MM.1S (cell line): Measurements from ENCODE around the gene CWF19L1.

Experiments used
- DNase-seq: peaks from one replicate; pipeline ENCODE4 v3.0.0-alpha.2; 2015
- H2AFZ ChIP-seq: fragments of 300-600 bp; sonication (generic); 2 replicates; pipeline ENCODE4 v1.6.0; 2016; ENCODE audit warnings: antibody characterized with exemption, low read length
- H3F3A ChIP-seq: fragments of 300-600 bp; sonication (generic); 2 replicates; pipeline ENCODE4 v1.6.1; 2016; ENCODE audit warnings: mild to moderate bottlenecking, antibody characterized with exemption, low read length, moderate library complexity, mixed read lengths; ENCODE audit not compliant: insufficient read depth
- H3K27ac ChIP-seq: fragments of 300-600 bp; sonication (generic); 2 replicates; pipeline ENCODE4 v1.5.1; 2016; ENCODE audit warnings: mild to moderate bottlenecking, low read length
- H3K27me3 ChIP-seq: fragments of 300-600 bp; sonication (generic); replicated peaks from 2 replicates; pipeline ENCODE4 v1.6.0; 2016; ENCODE audit warnings: low read length; ENCODE audit not compliant: insufficient read depth
- H3K36me3 ChIP-seq: fragments of 300-600 bp; sonication (generic); replicated peaks from 2 replicates; pipeline ENCODE4 v1.6.1; 2016; ENCODE audit warnings: mild to moderate bottlenecking, low read length, mixed read lengths; ENCODE audit not compliant: insufficient read depth
- H3K4me1 ChIP-seq: fragments of 300-600 bp; sonication (generic); 2 replicates; pipeline ENCODE4 v1.6.1; 2016; ENCODE audit warnings: low read length, mixed read lengths
- H3K4me2 ChIP-seq: fragments of 300-600 bp; sonication (generic); 2 replicates; pipeline ENCODE4 v1.6.0; 2016; ENCODE audit warnings: low read depth, low read length
- H3K4me3 ChIP-seq: fragments of 300-600 bp; sonication (generic); 2 replicates; pipeline ENCODE4 v1.5.1; 2016; ENCODE audit warnings: low read length, mixed read lengths
- H3K79me2 ChIP-seq: fragments of 300-600 bp; sonication (generic); 2 replicates; pipeline ENCODE4 v1.6.1; 2016; ENCODE audit warnings: mixed run types, low read length, mixed read lengths
- H3K9ac ChIP-seq: fragments of 300-600 bp; sonication (generic); 2 replicates; pipeline ENCODE4 v1.6.1; 2016; ENCODE audit warnings: low read length, mixed read lengths
- H3K9me2 ChIP-seq: fragments of 300-600 bp; sonication (generic); replicated peaks from 2 replicates; pipeline ENCODE4 v1.6.1; 2016; ENCODE audit warnings: mild to moderate bottlenecking, low read length, mixed read lengths; ENCODE audit not compliant: insufficient read depth
- H3K9me3 ChIP-seq: fragments of 300-600 bp; sonication (generic); replicated peaks from 2 replicates; pipeline ENCODE4 v1.6.1; 2016; ENCODE audit warnings: mild to moderate bottlenecking, low read length, mixed read lengths; ENCODE audit not compliant: insufficient read depth
- H4K20me1 ChIP-seq: fragments of 300-600 bp; sonication (generic); 2 replicates; pipeline ENCODE4 v1.6.1; 2016; ENCODE audit warnings: mild to moderate bottlenecking, low read length, moderate library complexity, mixed read lengths; ENCODE audit not compliant: insufficient read depth
- EZH2 ChIP-seq: fragments of 300-600 bp; sonication (generic); optimal IDR thresholded peaks from 2 replicates; pipeline ENCODE3; 2017; ENCODE audit warnings: low read depth, mild to moderate bottlenecking, antibody characterized with exemption, low read length, mixed read lengths
- EZH2phosphoT487 ChIP-seq: fragments of 300-600 bp; sonication (generic); IDR thresholded peaks from 2 replicates; pipeline ENCODE4 v1.6.1; 2018; ENCODE audit warnings: antibody characterized with exemption, low read length
- TF ChIP-seq, protein P1 (sequence below): fragments of 300-600 bp; sonication (generic); IDR thresholded peaks from 2 replicates; pipeline ENCODE4 v1.5.1; 2016; ENCODE audit warnings: antibody characterized with exemption, low read length, mixed read lengths

Gene CWF19L1

DNA sequence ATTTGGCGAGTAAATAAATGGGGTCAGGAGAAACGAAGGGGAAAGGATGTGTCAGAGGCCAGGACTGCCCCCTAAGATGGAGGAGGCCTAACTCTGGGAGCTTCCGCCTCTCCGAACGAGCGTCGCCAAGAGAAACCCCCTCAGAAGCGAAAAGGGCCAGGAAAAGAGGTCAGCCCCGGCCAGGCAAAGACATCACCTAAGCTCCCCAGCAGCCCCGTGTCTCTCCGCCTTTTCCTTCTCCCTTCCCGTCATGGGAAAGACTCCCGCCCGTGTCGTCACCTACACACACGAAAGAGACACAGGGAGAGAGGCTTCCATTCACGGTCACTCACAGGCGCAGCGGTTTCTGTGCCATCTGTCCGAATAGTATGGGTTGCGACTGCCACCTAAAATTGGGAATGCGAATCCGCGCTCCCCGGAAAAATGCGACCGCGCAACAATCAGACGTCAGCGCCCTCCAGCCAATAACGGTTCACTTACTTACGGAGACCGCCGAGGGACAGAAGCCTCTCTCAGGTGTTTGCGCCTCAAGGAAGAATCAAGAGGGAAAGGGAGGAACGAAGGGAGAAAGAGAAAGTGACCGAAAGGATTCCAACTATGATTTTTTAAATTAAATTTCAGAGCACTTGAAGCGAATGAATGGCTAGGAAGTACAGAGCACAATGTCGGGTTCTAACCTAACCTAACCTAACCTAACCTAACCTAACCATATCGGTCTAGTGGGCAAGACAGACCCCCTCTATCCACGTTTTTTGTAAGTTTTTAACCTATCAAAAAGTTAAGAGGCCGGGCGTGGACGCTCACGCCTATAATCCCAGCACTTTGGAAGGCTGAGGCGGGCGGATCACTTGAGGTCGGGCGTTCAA lies at the start of gene CWF19L1:
CWF19L1 (minus strand) TSS at position 400 of the 866 bp plus-strand sequence; CDS start at position 355, 45 bp downstream.
- Histone ChIP-seq H3K79me2 (peaks cover 39% of the 10 kb centered on the region), H3K9me3 (no peaks in the 10 kb centered on the region), H3K4me1 (peaks cover 7% of the 10 kb centered on the region), H4K20me1 (no peaks in the 10 kb centered on the region), H3K9me2 (no peaks in the 10 kb centered on the region), H2AFZ (peak within 1 kb of the TSS; percentile 94), H3K27me3 (no peaks in the 10 kb centered on the region), H3K4me2 (peak within 1 kb of the TSS; percentile 94), H3K36me3 (no peaks in the 10 kb centered on the region), H3K4me3 (peak within 1 kb of the TSS; percentile 100), H3F3A (0 out of 2 replicates have a peak, but pooled peaks cover 3% of the 10 kb centered on the region), H3K9ac (peak within 1 kb of the TSS; percentile 92), H3K27ac (peak within 1 kb of the TSS; percentile 43; the same call in 1 of the 2 replicates)
- no peak for TF ChIP-seq EZH2phosphoT487
- no peak for TF ChIP-seq EZH2
- TF ChIP-seq, protein P1, sequence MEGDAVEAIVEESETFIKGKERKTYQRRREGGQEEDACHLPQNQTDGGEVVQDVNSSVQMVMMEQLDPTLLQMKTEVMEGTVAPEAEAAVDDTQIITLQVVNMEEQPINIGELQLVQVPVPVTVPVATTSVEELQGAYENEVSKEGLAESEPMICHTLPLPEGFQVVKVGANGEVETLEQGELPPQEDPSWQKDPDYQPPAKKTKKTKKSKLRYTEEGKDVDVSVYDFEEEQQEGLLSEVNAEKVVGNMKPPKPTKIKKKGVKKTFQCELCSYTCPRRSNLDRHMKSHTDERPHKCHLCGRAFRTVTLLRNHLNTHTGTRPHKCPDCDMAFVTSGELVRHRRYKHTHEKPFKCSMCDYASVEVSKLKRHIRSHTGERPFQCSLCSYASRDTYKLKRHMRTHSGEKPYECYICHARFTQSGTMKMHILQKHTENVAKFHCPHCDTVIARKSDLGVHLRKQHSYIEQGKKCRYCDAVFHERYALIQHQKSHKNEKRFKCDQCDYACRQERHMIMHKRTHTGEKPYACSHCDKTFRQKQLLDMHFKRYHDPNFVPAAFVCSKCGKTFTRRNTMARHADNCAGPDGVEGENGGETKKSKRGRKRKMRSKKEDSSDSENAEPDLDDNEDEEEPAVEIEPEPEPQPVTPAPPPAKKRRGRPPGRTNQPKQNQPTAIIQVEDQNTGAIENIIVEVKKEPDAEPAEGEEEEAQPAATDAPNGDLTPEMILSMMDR: no peak
- DNase-seq: peak; percentile 79

DNA sequence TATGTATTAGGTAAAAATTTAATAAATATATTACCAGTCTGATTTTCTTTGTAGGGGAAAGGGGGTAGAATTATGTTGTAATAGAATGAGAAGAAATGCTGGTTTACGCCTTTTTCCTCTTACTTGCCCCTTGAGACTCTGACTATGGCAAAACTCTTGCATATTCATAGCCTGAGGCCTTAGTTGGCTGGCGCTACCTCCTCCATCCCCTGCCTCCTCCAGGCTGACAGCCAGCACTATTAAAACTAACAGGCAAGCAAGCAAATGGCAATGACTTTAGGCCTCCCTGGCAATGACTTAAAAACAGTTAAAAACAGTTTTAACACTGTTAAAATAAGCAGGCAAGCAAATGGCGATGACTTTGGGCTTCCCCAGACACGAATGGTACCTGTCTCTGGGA lies 48.2 kb upstream of the CWF19L1 start:
- TF ChIP-seq EZH2 (no peak), EZH2phosphoT487 (no peak)
- TF ChIP-seq, protein P1: no peak
- Histone ChIP-seq H3K9ac (no peak overlapping the region), H2AFZ (no peak overlapping the region), H3F3A (no peaks in the 10 kb centered on the region), H3K4me1 (no peaks in the 10 kb centered on the region), H3K27me3 (no peaks in the 10 kb centered on the region), H3K36me3 (no peaks in the 10 kb centered on the region), H3K4me3 (no peak overlapping the region), H3K79me2 (no peaks in the 10 kb centered on the region), H3K9me3 (no peaks in the 10 kb centered on the region), H3K4me2 (no peak overlapping the region), H4K20me1 (no peaks in the 10 kb centered on the region), H3K9me2 (no peaks in the 10 kb centered on the region), H3K27ac (no peak overlapping the region)
- DNase-seq: no peak

DNA sequence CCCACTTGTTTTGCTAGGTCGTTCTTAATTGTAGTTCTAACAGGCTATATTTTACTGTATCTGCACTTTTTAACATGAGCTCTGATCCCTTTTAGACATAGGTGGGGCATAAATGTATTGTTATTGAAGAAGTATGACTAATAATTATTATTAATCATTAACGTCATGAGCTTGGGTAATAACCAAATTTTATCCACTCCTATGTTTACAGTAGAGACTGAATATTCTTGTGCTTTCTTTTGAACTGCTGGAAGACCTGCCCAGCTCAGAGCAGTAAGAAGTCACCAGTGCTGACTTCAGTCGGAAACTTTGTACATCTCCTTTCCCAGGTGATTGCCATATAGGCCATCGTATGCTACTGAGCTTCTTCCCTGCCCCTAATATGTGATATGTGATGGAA lies 43.9 kb upstream of the CWF19L1 start:
- Histone ChIP-seq H3F3A (0 out of 2 replicates have a peak, but pooled peaks cover 5% of the 10 kb centered on the region), H3K9me2 (no peaks in the 10 kb centered on the region), H3K27me3 (no peaks in the 10 kb centered on the region), H2AFZ (no peak overlapping the region), H3K9ac (no peak overlapping the region), H3K4me3 (no peak overlapping the region), H4K20me1 (no peaks in the 10 kb centered on the region), H3K9me3 (no peaks in the 10 kb centered on the region), H3K27ac (no peak overlapping the region), H3K36me3 (no peaks in the 10 kb centered on the region), H3K79me2 (no peaks in the 10 kb centered on the region), H3K4me1 (peaks cover 18% of the 10 kb centered on the region), H3K4me2 (no peak overlapping the region)
- TF ChIP-seq, protein P1: no peak
- TF ChIP-seq EZH2 (no peak), EZH2phosphoT487 (no peak)
- no peak for DNase-seq
